ENCODE results near the gene BABAM1.
"Not testable (repeated sequence)": the region's sequence is repeated elsewhere in the genome, so short reads cannot be mapped to it uniquely, and the experiment has no call there.

Gene BABAM1

GRCh38 chr19:17243830-17244617, 23.2 kb upstream of the BABAM1 start:
- no peak for DNase-seq (ENCODE audit: low read depth)

- no peak for DNase-seq (ENCODE audit: low read depth)
These were observed 22.4 kb upstream of the BABAM1 start for GRCh38 chr19:17244618-17245534.

- DNase-seq (ENCODE audit: low read depth), result no peak
These were observed 21.7 kb upstream of the BABAM1 start, which contains the start of gene NR2F6 for GRCh38 chr19:17245535-17245984. TSS of gene NR2F6 (minus strand) at chr19:17245919. CDS start at chr19:17245220, 699 bp downstream.

GRCh38 chr19:17246681-17247425, 20.4 kb upstream of the BABAM1 start:
- DNase-seq (ENCODE audit: low read depth), result no peak

DNA sequence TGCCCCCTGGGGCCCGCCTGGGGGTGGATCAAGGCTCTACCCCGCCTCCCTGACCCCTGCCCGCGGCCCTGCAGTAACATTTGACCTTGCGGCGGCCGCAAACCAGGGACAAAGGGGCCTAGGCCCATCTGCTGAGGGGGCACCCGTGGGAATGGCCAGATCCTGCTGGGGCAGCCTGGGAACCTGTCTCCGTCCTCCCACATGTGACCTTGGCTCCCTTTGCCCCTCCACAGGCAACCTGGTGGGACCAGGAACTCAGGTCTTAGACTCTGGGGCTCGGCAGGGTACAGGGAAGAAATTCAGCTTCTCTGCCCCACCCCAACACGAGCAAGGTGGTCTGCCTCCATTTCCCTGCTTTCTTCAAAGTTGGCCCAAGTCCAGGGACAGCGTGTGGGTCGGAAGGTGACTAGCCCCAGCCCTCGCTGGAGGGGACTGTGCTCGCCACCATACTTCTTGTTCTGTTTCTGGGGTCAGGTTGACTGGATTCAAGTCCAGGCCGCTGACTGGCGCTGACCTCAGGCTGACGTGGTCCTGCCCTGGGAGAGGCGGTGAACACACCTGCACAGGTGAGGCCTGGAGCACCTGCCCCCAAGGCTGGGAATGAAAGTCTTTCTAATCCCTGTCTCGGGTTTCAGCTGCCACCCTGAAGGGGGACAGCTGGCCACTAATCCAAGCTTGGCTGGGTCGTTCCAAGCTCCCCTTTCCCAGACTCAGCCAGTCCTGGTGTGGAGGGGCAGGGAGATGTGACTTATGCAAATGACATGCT, 19.0 kb upstream of the BABAM1 start:
- DNase-seq (ENCODE audit: low read depth), result no peak

- DNase-seq (ENCODE audit: low read depth), result no peak
These were observed 17.2 kb upstream of the BABAM1 start for GRCh38 chr19:17249887-17250548.

DNA sequence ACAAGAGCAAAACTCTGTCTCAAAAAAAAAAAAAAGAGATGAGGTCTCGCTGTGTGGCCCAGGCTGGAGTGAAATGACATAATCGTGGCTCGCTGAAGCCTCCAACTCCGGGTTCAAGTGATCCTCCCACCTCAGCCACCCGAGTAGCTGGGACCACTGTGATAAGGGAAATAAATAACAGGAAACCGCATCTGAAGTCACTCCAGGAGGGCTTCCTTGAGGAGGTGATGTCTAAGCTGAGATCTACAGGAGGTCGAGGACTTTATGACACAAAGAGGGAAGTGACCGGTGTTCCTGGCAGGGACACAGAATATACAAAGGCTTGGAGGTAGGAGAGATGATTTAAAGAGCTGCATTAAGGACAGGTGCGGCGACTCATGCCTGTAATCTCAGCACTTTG, 12.6 kb upstream of the BABAM1 start:
- DNase-seq (ENCODE audit: low read depth), result no peak

GRCh38 chr19:17255150-17255621, 12.1 kb upstream of the BABAM1 start:
- DNase-seq (ENCODE audit: low read depth), result no peak

- DNase-seq (ENCODE audit: low read depth), result no peak
These were observed 11.1 kb upstream of the BABAM1 start for GRCh38 chr19:17256130-17256529.

DNA sequence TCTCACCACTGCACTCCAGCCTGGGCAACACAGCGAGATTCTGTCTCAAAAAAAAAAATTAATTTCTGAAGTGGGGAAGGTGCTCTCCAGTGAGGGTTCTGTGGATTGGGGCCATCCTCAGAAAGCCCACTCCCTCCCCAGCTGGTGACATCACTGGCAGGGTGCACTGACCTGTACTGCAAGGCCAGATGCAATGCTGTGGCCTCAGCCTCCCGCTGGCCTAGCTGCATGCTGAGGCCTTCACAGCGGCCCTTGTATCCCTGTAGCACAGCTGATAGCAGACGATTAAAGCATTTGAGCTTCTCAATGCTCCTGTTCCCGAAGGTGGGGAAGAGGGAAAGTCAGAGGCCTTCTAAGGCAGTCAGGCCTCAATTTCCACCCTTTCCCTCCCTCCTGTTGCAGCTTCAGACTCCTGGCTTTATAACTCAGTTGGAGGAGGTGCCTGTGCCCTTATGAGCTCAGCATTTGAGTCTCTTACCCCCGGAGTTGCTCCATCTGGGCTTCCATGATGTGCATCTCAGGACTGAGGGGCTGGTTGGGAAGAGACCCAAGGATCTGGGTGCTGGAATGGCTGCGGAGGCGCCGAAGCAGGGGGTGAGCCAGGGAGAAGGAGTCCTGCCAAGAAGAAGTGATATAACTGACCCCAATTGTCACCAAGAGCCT, 8.0 kb upstream of the BABAM1 start:
- no peak for DNase-seq (ENCODE audit: low read depth)

- no peak for DNase-seq (ENCODE audit: low read depth)
These were observed 7.3 kb upstream of the BABAM1 start for GRCh38 chr19:17259934-17260333.

GRCh38 chr19:17260842-17261325, 6.4 kb upstream of the BABAM1 start:
- no peak for DNase-seq (ENCODE audit: low read depth)

DNA sequence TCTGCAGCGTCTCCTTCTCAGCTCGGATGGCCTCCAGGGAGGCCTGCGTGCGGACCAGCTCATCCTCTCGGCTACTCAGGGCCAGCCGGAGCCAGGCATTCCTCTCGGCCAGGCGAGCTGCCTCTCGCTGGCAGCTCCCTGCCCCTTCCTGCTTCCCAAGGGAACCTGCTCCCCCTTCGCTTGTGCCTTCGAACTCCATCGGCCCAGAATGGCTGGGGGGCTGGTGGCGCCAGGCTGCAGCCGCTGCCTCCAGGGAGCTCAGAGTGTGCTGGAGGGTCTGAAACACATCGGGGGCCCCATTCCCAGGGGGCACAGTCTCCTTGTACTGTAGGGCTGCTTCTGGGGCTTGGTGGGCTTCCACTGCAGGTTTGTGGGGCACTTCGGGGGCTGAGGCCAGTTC, 4.7 kb upstream of the BABAM1 start:
- no peak for DNase-seq (ENCODE audit: low read depth)

GRCh38 chr19:17263712-17264640, 3.3 kb upstream of the BABAM1 start:
- DNase-seq (ENCODE audit: low read depth), result no peak

DNA sequence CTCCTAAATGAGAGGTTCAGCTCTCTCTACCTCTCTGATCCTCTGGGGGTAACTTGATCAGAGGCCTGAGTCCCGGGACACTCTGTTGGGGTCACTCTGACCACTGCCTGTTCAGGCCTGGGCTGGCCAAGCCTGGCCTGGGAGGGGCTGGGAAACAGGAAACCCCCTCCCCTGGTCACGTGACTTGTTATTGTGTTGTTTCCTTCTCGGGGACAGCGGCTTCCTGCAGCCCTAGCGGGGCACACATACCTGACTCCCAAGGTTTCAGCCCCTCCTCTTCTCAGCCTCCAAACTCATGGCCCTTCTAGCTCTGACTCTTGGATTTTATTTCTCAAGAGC, 2.6 kb upstream of the BABAM1 start, which contains the start of gene USHBP1:
TSS of gene USHBP1 (minus strand) at position 105 of the 339 bp plus-strand sequence. CDS start 446 bp downstream, outside the sequence.
- no peak for DNase-seq (ENCODE audit: low read depth)

GRCh38 chr19:17266026-17266425, 1.2 kb upstream of the BABAM1 start:
- DNase-seq (ENCODE audit: low read depth), result no peak

DNA sequence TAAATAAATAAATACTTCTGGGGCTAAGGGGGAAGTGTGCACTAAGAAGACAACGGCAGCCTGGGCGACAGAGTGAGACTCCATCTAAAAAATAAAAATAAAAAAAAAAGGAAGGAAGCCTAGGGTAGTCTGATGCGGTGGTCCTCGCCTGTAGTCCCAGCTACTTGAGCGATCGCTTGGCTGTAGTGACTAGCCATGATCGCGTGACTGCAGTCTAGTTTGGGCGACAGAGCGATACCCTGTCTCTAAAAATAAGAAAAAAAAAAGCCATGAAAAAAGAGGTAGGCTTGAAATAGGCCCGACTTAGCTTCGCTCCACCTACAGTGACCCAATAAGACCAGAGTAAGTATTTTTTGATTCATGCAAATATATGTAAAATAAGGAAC, 661 bp upstream of the BABAM1 start:
- no peak for DNase-seq (ENCODE audit: low read depth)

DNA sequence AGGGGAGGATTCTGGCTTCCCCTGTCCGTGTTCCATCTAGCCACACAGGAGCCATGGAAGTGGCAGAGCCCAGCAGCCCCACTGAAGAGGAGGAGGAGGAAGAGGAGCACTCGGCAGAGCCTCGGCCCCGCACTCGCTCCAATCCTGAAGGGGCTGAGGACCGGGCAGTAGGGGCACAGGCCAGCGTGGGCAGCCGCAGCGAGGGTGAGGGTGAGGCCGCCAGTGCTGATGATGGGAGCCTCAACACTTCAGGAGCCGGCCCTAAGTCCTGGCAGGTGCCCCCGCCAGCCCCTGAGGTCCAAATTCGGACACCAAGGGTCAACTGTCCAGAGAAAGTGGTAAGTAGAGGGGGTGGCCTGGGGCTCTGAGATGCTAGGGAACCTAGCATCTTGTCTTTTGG, 1.5 kb downstream of the BABAM1 start:
- DNase-seq (ENCODE audit: low read depth), result no peak

DNA sequence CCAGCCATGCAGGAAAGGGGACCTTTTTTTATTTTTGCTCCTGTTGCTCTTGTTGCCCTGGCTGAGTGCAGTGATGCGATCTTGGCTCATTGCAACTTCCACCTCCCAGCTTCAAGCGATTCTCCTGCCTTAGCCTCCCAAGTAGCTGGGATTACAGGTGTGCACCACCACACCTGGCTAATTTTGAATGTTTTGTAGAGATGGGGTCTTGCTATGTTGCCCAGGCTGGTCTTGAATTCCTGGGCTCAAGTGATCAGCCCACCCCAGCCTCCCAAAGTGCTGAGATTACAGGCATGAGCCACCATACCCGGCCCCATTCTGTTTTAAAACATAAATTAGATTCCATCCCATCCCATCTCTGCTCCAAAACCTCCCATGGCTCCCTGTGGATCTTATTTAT, 7.6 kb downstream of the BABAM1 start:
- not testable (repeated sequence) for DNase-seq (ENCODE audit: low read depth)
